Mesenchymal stem cell (in vitro differentiated cells and primary cell): ENCODE data around the gene NUP214.

ENCODE experiments used
- DNase-seq: peaks from one replicate; pipeline ENCODE4 v3.0.0-alpha.2; 2013
- H2AFZ ChIP-seq: one replicate; pipeline ENCODE4 v1.6.1; 2013; ENCODE audit warnings: low read depth, mild to moderate bottlenecking, control low read depth, inconsistent platforms, low read length, moderate library complexity
- H2AK5ac ChIP-seq: 2 replicates; pipeline ENCODE4 v1.6.1; 2013; ENCODE audit warnings: low read length, moderate library complexity, mild to moderate bottlenecking, inconsistent platforms; ENCODE audit not compliant: severe bottlenecking
- H2BK120ac ChIP-seq: one replicate; pipeline ENCODE4 v1.6.1; 2013; ENCODE audit warnings: low read depth, mild to moderate bottlenecking, inconsistent platforms, low read length, moderate library complexity
- H2BK12ac ChIP-seq, 2 experiments: one replicate each; pipeline ENCODE4 v1.6.1; 2013; ENCODE audit warnings: inconsistent platforms in 2 of 2, low read length in 2 of 2, mild to moderate bottlenecking in 2 of 2, moderate library complexity in 2 of 2, control low read depth in 1 of 2
- H2BK15ac ChIP-seq: one replicate; pipeline ENCODE4 v1.6.1; 2013; ENCODE audit warnings: mild to moderate bottlenecking, low read depth, inconsistent platforms; ENCODE audit not compliant: poor library complexity, severe bottlenecking
- H2BK5ac ChIP-seq: 2 replicates; pipeline ENCODE4 v1.6.1; 2013; ENCODE audit warnings: low read depth, mild to moderate bottlenecking, low read length, control low read depth, inconsistent platforms; ENCODE audit not compliant: poor library complexity, severe bottlenecking
- H3K14ac ChIP-seq, 2 experiments: one replicate each; pipeline ENCODE4 v1.6.1; 2013; ENCODE audit warnings: inconsistent platforms in 2 of 2, low read length in 2 of 2, control low read depth in 1 of 2, mild to moderate bottlenecking in 1 of 2, moderate library complexity in 1 of 2
- H3K18ac ChIP-seq, 2 experiments: one replicate each; pipeline ENCODE4 v1.6.1; 2013; ENCODE audit warnings: inconsistent platforms in 2 of 2, low read length in 2 of 2, control low read depth in 1 of 2, low read depth in 1 of 2, mild to moderate bottlenecking in 1 of 2
- H3K23ac ChIP-seq, 2 experiments: one replicate each; pipeline ENCODE4 v1.6.1; 2013; ENCODE audit warnings: inconsistent platforms in 2 of 2, low read length in 2 of 2, mild to moderate bottlenecking in 2 of 2, moderate library complexity in 2 of 2, control low read depth in 1 of 2
- H3K27ac ChIP-seq: 2 replicates; pipeline ENCODE4 v1.5.1; 2013; ENCODE audit warnings: mild to moderate bottlenecking, moderate library complexity, low read length, control low read depth, inconsistent platforms; ENCODE audit not compliant: poor library complexity, severe bottlenecking
- H3K27me3 ChIP-seq, 2 experiments: 2 replicates each; pipeline versions ENCODE4 v1.6.1 to v1.7.0; 2013; ENCODE audit warnings: low read length in 2 of 2, mild to moderate bottlenecking in 2 of 2, moderate library complexity in 2 of 2, control low read depth in 1 of 2, inconsistent platforms in 1 of 2; ENCODE audit not compliant: control insufficient read depth in 1 of 2, insufficient read depth in 1 of 2
- H3K36me3 ChIP-seq, 2 experiments: 2 replicates each; pipeline versions ENCODE4 v1.6.1 to v1.7.0; 2013; ENCODE audit warnings: low read length in 2 of 2, control low read depth in 1 of 2, inconsistent platforms in 1 of 2, low read depth in 1 of 2, mild to moderate bottlenecking in 1 of 2; ENCODE audit not compliant: insufficient read depth in 2 of 2, control insufficient read depth in 1 of 2
- H3K4ac ChIP-seq, 2 experiments: one replicate each; pipeline ENCODE4 v1.6.1; 2013; ENCODE audit warnings: inconsistent platforms in 2 of 2, low read length in 2 of 2, mild to moderate bottlenecking in 2 of 2, moderate library complexity in 2 of 2, control low read depth in 1 of 2, low read depth in 1 of 2
- H3K4me1 ChIP-seq: 2 replicates; pipeline ENCODE4 v1.6.1; 2013; ENCODE audit warnings: low read depth, low read length, control low read depth; ENCODE audit not compliant: control insufficient read depth, insufficient read depth
- H3K4me2 ChIP-seq: 2 replicates; pipeline ENCODE4 v1.6.1; 2013; ENCODE audit warnings: low read length, mild to moderate bottlenecking, inconsistent platforms; ENCODE audit not compliant: poor library complexity, severe bottlenecking
- H3K4me3 ChIP-seq, 2 experiments: 2 replicates each; pipeline versions ENCODE4 v1.5.1 to v1.7.0; 2013; ENCODE audit warnings: low read length in 2 of 2, mild to moderate bottlenecking in 2 of 2, control low read depth in 1 of 2, low read depth in 1 of 2; ENCODE audit not compliant: insufficient read depth in 1 of 2
- H3K79me1 ChIP-seq: replicated peaks from 2 replicates; pipeline ENCODE4 v1.6.1; 2013; ENCODE audit warnings: mild to moderate bottlenecking, control low read depth, low read length, inconsistent platforms; ENCODE audit not compliant: poor library complexity, severe bottlenecking
- H3K9ac ChIP-seq: 2 replicates; pipeline ENCODE4 v1.7.0; 2013; ENCODE audit warnings: mild to moderate bottlenecking, low read length, moderate library complexity
- H3K9me3 ChIP-seq: 2 replicates; pipeline ENCODE4 v1.7.0; 2013; ENCODE audit warnings: mild to moderate bottlenecking, low read length; ENCODE audit not compliant: control insufficient read depth
- H4K8ac ChIP-seq: one replicate; pipeline ENCODE4 v1.6.1; 2013; ENCODE audit warnings: inconsistent platforms, mild to moderate bottlenecking, low read length, moderate library complexity
- H4K91ac ChIP-seq: one replicate; pipeline ENCODE4 v1.6.1; 2013; ENCODE audit warnings: mild to moderate bottlenecking, low read length, inconsistent platforms
- WGBS: methylation state at CpG from one replicate; pipeline ENCODE4 v1.1.7; 2013; ENCODE audit warnings: mixed read lengths; 5-methylcytosine and 5-hydroxymethylcytosine counted together

NUP214 gene

GRCh38 chr9:131217331-131218031 is 92.1 kb downstream of the NUP214 start:
- H3K23ac ChIP-seq: no peak overlapping the region
- no peak overlapping the region for H3K4me2 ChIP-seq
- no peak overlapping the region for H3K27ac ChIP-seq
- H2AFZ ChIP-seq: no peak overlapping the region
- no peak overlapping the region for H2BK120ac ChIP-seq
- H3K9ac ChIP-seq: no peak overlapping the region
- no peak overlapping the region for H3K4me3 ChIP-seq
- DNase-seq: no peak
- WGBS: 92% methylated on average over 4 of the region's 6 CpGs
- H2BK15ac ChIP-seq: no peak overlapping the region
- H3K27me3 ChIP-seq: no peaks in the 10 kb centered on the region
- H3K36me3 ChIP-seq: peaks cover 11 to 36% of the 10 kb centered on the region in 2 experiments
- H3K9me3 ChIP-seq: peaks cover under 1% of the 10 kb centered on the region
- no peak overlapping the region for H4K8ac ChIP-seq
- H3K79me1 ChIP-seq: peaks cover 3% of the 10 kb centered on the region
- no peak overlapping the region for H2AK5ac ChIP-seq
- H3K4me1 ChIP-seq: no peaks in the 10 kb centered on the region
- no peak overlapping the region for H3K18ac ChIP-seq
- H3K14ac ChIP-seq: no peak overlapping the region
- H3K4ac ChIP-seq: no peak overlapping the region
- H2BK5ac ChIP-seq: no peak overlapping the region
- no peak overlapping the region for H4K91ac ChIP-seq
- no peak overlapping the region for H2BK12ac ChIP-seq

GRCh38 chr9:131218370-131218769 is 93.0 kb downstream of the NUP214 start:
- H3K4me1 ChIP-seq: no peaks in the 10 kb centered on the region
- no peak overlapping the region for H3K27ac ChIP-seq
- H2BK120ac ChIP-seq: no peak overlapping the region
- no peak overlapping the region for H2AFZ ChIP-seq
- no peaks in the 10 kb centered on the region for H3K9me3 ChIP-seq
- no peak overlapping the region for H4K8ac ChIP-seq
- no peak overlapping the region for H3K4me2 ChIP-seq
- no peak overlapping the region for H3K14ac ChIP-seq
- DNase-seq: no peak
- H3K18ac ChIP-seq: no peak overlapping the region
- peaks cover 11 to 41% of the 10 kb centered on the region in 2 experiments for H3K36me3 ChIP-seq
- WGBS: 92% methylated on average over 5 of the region's 5 CpGs
- H3K4me3 ChIP-seq: no peak overlapping the region
- H3K9ac ChIP-seq: no peak overlapping the region
- H4K91ac ChIP-seq: no peak overlapping the region
- H3K79me1 ChIP-seq: peaks cover 3% of the 10 kb centered on the region
- no peak overlapping the region for H2BK12ac ChIP-seq
- H3K23ac ChIP-seq: no peak overlapping the region
- no peak overlapping the region for H3K4ac ChIP-seq
- H2BK15ac ChIP-seq: no peak overlapping the region
- H3K27me3 ChIP-seq: no peaks in the 10 kb centered on the region
- no peak overlapping the region for H2AK5ac ChIP-seq
- H2BK5ac ChIP-seq: no peak overlapping the region

- DNase-seq: no peak
- Histone ChIP-seq H3K18ac (no peak overlapping the region), H2BK5ac (no peak overlapping the region), H2AK5ac (no peak overlapping the region), H3K27ac (no peak overlapping the region), H3K14ac (no peak overlapping the region), H4K91ac (no peak overlapping the region), H4K8ac (no peak overlapping the region), H3K36me3 (peaks cover 11 to 52% of the 10 kb centered on the region in 2 experiments), H3K9ac (no peak overlapping the region), H3K4me2 (no peak overlapping the region), H3K4ac (no peak overlapping the region), H3K79me1 (peaks cover 3% of the 10 kb centered on the region), H2BK120ac (no peak overlapping the region), H2AFZ (no peak overlapping the region), H2BK15ac (no peak overlapping the region), H3K23ac (no peak overlapping the region), H2BK12ac (no peak overlapping the region), H3K4me3 (no peak overlapping the region), H3K9me3 (no peaks in the 10 kb centered on the region), H3K27me3 (no peaks in the 10 kb centered on the region), H3K4me1 (no peaks in the 10 kb centered on the region)
- 90% methylated on average over 2 of the region's 2 CpGs for WGBS
These were observed 95.1 kb downstream of the NUP214 start for GRCh38 chr9:131220485-131220884.

GRCh38 chr9:131222460-131222859 is 97.1 kb downstream of the NUP214 start:
- no peak overlapping the region for H2AK5ac ChIP-seq
- no peak overlapping the region for H3K14ac ChIP-seq
- H3K9me3 ChIP-seq: no peaks in the 10 kb centered on the region
- H3K79me1 ChIP-seq: peaks cover 3% of the 10 kb centered on the region
- no peak overlapping the region for H3K4me3 ChIP-seq
- H3K4me1 ChIP-seq: peaks cover 2% of the 10 kb centered on the region
- H3K4ac ChIP-seq: no peak overlapping the region
- H3K4me2 ChIP-seq: no peak overlapping the region
- H3K23ac ChIP-seq: no peak overlapping the region
- H2BK15ac ChIP-seq: no peak overlapping the region
- no peak overlapping the region for H2AFZ ChIP-seq
- 97% methylated on average over 6 of the region's 6 CpGs for WGBS
- no peak overlapping the region for H3K9ac ChIP-seq
- no peak overlapping the region for H4K91ac ChIP-seq
- no peak overlapping the region for H3K27ac ChIP-seq
- no peak for DNase-seq
- H3K27me3 ChIP-seq: no peaks in the 10 kb centered on the region
- H2BK120ac ChIP-seq: no peak overlapping the region
- no peak overlapping the region for H2BK5ac ChIP-seq
- H2BK12ac ChIP-seq: no peak overlapping the region
- no peak overlapping the region for H4K8ac ChIP-seq
- H3K36me3 ChIP-seq: peaks cover 17 to 55% of the 10 kb centered on the region in 2 experiments
- no peak overlapping the region for H3K18ac ChIP-seq
